GM12801 (cell line): ENCODE data around the gene DDOST.

Source experiments
- TF ChIP-seq, protein P1 (sequence below): IDR thresholded peaks from one replicate; pipeline ENCODE4 v1.5.1; 2011; ENCODE audit warnings: control low read depth; ENCODE audit not compliant: insufficient read length; ENCODE audit errors: extremely low read depth

DDOST gene

DNA sequence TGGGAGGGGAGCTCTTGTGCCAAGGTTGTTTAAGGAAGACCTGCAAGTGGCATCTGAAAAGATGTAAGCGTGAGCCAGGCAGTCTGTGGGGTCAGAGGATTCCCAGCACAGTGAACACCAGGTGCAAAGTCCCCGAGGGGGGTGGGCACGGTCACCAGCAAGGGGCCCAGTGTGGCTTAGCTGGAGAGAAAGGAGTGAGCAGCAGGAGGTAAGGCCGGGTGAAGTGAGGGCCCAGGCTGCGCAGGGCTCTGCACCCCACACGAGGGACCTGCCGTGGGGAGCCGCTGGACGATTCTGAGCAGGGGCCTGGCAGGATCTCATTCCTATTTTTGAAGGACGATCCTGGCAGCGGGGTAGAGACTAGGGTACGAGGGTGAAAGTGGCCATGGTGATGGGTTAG, 4.1 kb downstream of the DDOST start:
- TF ChIP-seq, protein P1, sequence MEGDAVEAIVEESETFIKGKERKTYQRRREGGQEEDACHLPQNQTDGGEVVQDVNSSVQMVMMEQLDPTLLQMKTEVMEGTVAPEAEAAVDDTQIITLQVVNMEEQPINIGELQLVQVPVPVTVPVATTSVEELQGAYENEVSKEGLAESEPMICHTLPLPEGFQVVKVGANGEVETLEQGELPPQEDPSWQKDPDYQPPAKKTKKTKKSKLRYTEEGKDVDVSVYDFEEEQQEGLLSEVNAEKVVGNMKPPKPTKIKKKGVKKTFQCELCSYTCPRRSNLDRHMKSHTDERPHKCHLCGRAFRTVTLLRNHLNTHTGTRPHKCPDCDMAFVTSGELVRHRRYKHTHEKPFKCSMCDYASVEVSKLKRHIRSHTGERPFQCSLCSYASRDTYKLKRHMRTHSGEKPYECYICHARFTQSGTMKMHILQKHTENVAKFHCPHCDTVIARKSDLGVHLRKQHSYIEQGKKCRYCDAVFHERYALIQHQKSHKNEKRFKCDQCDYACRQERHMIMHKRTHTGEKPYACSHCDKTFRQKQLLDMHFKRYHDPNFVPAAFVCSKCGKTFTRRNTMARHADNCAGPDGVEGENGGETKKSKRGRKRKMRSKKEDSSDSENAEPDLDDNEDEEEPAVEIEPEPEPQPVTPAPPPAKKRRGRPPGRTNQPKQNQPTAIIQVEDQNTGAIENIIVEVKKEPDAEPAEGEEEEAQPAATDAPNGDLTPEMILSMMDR = no peak

DNA sequence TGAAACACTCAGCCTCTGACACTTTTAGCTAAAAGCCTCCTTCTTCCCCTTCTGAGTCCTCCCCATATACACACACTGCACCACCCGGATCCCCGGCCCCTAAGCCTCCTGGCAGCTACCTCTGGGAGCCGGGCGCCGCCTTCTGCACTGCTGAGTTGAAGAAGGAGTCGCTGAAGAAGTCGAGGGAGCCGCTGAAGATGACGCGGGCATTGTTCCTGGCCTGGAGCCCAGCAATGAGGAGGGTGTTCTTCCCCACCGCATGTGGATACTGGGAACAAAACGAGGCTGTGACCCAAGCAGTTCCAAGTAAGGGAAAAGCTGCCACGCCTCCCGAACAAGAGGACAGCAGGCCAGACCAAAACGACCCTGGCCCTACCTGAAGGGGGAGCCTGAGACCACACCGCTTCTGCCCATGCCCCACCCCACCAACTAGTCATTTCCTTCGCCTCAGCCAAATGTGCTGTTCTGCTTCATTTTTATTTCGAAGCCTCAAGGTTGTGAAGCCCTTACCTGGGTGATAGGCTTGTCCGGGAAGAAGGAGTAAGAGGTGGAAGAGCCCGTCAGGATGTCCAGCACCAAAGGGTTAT, 7.0 kb downstream of the DDOST start:
- TF ChIP-seq, protein P1 = no peak

DNA sequence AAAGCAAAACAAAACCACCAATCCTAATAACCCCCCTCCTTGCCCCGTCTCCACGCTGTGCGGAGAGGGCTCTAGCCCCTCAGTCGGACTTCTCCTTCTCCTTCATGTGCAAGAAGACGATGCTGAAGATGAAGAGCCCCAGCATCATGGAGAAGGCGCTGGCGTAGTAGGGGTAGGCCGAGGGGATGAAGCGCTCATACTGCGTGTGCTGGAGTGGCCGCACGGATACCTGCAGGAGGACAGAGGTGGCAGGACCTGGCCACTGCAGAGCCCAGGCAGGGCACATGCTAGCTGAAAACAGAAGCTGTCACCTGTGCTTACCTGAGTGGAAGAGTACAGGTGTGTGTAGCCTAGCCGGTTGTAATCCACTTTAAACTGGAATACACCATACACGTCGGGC, 8.9 kb downstream of the DDOST start:
- TF ChIP-seq, protein P1 = no peak

- TF ChIP-seq, protein P1 = no peak
These were observed 12.2 kb downstream of the DDOST start for GRCh38 chr1:20648946-20649345.

GRCh38 chr1:20648438-20648837, 12.7 kb downstream of the DDOST start:
- TF ChIP-seq, protein P1 = no peak

- TF ChIP-seq, protein P1 = no peak
These were observed 15.8 kb downstream of the DDOST start for GRCh38 chr1:20645414-20645813.

- TF ChIP-seq, protein P1 = no peak
These were observed 16.8 kb downstream of the DDOST start for GRCh38 chr1:20644416-20644815.
